Stimulated activated CD4-positive, alpha-beta T cell treated with anti-CD3 and anti-CD28 coated beads, Interleukin-2, amount 100 ng/mL, for 4 hours (primary cell): ENCODE results near the gene CCDC106.

Experiments
- DNase-seq: peaks from one replicate; pipeline ENCODE4 v3.0.0-alpha.2; 2020; ENCODE audit warnings: low read depth

CCDC106 gene

GRCh38 chr19:55637534-55637933 lies 10.5 kb upstream of the CCDC106 start:
- DNase-seq: no peak

- peak; percentile 36 for DNase-seq
Measured at GRCh38 chr19:55638864-55639359, 9.1 kb upstream of the CCDC106 start.

GRCh38 chr19:55640043-55640576 lies 7.9 kb upstream of the CCDC106 start:
- DNase-seq: peak; percentile 69

- peak; percentile 56 for DNase-seq
Measured at GRCh38 chr19:55640577-55641425, 7.2 kb upstream of the CCDC106 start, which contains the start of gene ZNF580. ZNF580 (plus strand) TSS chr19:55641002; CDS start chr19:55642509, 1,507 bp downstream.

GRCh38 chr19:55641426-55642152 lies 6.4 kb upstream of the CCDC106 start:
- DNase-seq: no peak

GRCh38 chr19:55642153-55643002 lies 5.6 kb upstream of the CCDC106 start:
- DNase-seq: no peak

GRCh38 chr19:55643003-55643886 lies 4.8 kb upstream of the CCDC106 start, which contains the start of gene ZNF581:
ZNF581 (plus strand) TSS chr19:55643649; CDS start chr19:55644572, 923 bp downstream.
- peak; percentile 69 for DNase-seq

GRCh38 chr19:55643887-55644176 lies 4.2 kb upstream of the CCDC106 start:
- DNase-seq: no peak

- no peak for DNase-seq
Measured at GRCh38 chr19:55644191-55644833, 3.7 kb upstream of the CCDC106 start.

GRCh38 chr19:55644842-55645511 lies 3.0 kb upstream of the CCDC106 start:
- no peak for DNase-seq

GRCh38 chr19:55645512-55645881 lies 2.5 kb upstream of the CCDC106 start:
- no peak for DNase-seq

- DNase-seq: no peak
Measured at GRCh38 chr19:55646889-55647731, 902 bp upstream of the CCDC106 start.

- no peak for DNase-seq
Measured at GRCh38 chr19:55648585-55649267, 714 bp downstream of the CCDC106 start.

GRCh38 chr19:55649268-55650125 lies 1.5 kb downstream of the CCDC106 start:
- DNase-seq: no peak

- DNase-seq: no peak
Measured at GRCh38 chr19:55650126-55650557, 2.1 kb downstream of the CCDC106 start.

GRCh38 chr19:55650602-55651230 lies 2.7 kb downstream of the CCDC106 start:
- DNase-seq: no peak

- no peak for DNase-seq
Measured at GRCh38 chr19:55651236-55651635, 3.2 kb downstream of the CCDC106 start.
